Gastrocnemius medialis (tissue), 4 donors: Measurements from ENCODE around the gene LAMA2. TPM values are rescaled to one million over a fixed set of nuclear protein-coding genes. Genes with fewer than 3 reads are reported as not detected.

ENCODE experiments used
- ATAC-seq, 2 donors: fragments of 150-250 bp; one replicate each; pipeline ENCODE4 v1.9.1; 2016
- DNase-seq, 2 donors: peaks; one replicate each; pipeline ENCODE4 v3.0.0-alpha.2; 2019
- H3K27ac ChIP-seq, 4 donors: fragments of 200-600 bp; sonication (generic); 1 replicate in 1 of 4; 2 replicates in 3 of 4; pipeline ENCODE4 v1.5.1; 2016 to 2018; ENCODE audit warnings: mild to moderate bottlenecking in 2 of 4, moderate library complexity in 1 of 4
- H3K27me3 ChIP-seq, 3 donors: fragments of 200-600 bp; sonication (generic) in 2 of 3; 1 replicate in 1 of 3; 2 replicates in 2 of 3; pipeline versions ENCODE4 v1.5.1 to v1.6.0; 2016 to 2019; ENCODE audit warnings: mild to moderate bottlenecking in 1 of 3, moderate library complexity in 1 of 3
- H3K36me3 ChIP-seq, 2 donors: fragments of 200-600 bp; sonication (generic) in 1 of 2; one replicate each; pipeline ENCODE4 v1.5.1; 2017 to 2018
- H3K4me1 ChIP-seq, 2 donors: fragments of 200-600 bp; sonication (generic) in 1 of 2; one replicate each; pipeline ENCODE4 v1.5.1; 2016 to 2017; ENCODE audit warnings: mild to moderate bottlenecking in 2 of 2
- H3K4me3 ChIP-seq, 4 donors: fragments of 200-600 bp; sonication (generic) in 3 of 4; 1 replicate in 1 of 4; 2 replicates in 3 of 4; pipeline ENCODE4 v1.5.1; 2016 to 2019; ENCODE audit warnings: mild to moderate bottlenecking in 2 of 4
- H3K9me3 ChIP-seq, 3 donors: fragments of 200-600 bp; sonication (generic) in 2 of 3; 1 replicate in 1 of 3; 2 replicates in 2 of 3; pipeline ENCODE4 v1.5.1; 2016 to 2019
- POLR2A ChIP-seq, 2 donors: fragments of 450-650 bp; IDR thresholded peaks; one replicate each; pipeline ENCODE4 v1.6.1; 2017; ENCODE audit warnings: antibody characterized with exemption in 2 of 2, mild to moderate bottlenecking in 2 of 2, moderate library complexity in 2 of 2
- in situ Hi-C, 4 donors: fragments of 200-750 bp; cut with MboI; loops; one replicate each; pipeline versions ENCODE4 v1.15.0 to v1.8.0; 2017; ENCODE audit warnings: low sequenced_read_pairs in 4 of 4
- intact Hi-C: fragments of 100-400 bp; cut with DNase I; formaldehyde crosslinking; loops from one replicate; pipeline ENCODE4 v1.15.1; 2023; ENCODE audit warnings: low total_unique reads
- total RNA-seq, 4 donors: library from RNA; depleted of rRNA; stranded (reverse); fragments of >200 nt; gene quantifications; one replicate each; pipeline versions ENCODE4 v1.1.0 to v1.2.3, GENCODE V29; 2016
- TF ChIP-seq, protein P1 (sequence below), 5 experiments: fragments of 450-650 bp in 3 of 5; fragments of 200-600 bp in 2 of 5; sonication (generic) in 2 of 5; IDR thresholded peaks in 4 of 5; conservative IDR thresholded peaks in 1 of 5; 1 replicate in 4 of 5; 2 replicates in 1 of 5; pipeline ENCODE4 v1.5.1; 2016 to 2019; ENCODE audit warnings: antibody characterized with exemption in 5 of 5, mild to moderate bottlenecking in 3 of 5, moderate library complexity in 3 of 5

Gene LAMA2
- total RNA-seq, 4 donors from 2014 or later, result 52.9 to 113 (median 71.3) TPM

DNA sequence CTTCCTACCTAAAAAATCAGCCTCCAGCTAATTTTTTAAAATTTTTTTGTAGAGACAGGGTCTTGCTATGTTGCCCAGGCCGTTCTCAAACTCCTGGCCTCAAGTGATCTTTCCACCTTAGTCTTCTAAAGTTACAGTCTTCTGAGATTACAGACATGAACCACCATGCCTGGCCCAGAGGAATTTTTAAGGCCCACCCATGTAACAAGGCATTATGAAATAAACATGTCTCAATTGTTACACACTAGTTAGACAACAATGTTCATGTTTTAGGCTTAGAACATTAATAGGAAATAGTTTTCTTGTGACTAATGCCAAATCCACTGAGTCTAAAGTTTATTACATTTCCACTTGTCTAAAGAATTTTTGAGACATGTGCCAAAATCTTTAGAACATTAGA is 221.2 kb downstream of the LAMA2 start:
- Histone ChIP-seq H3K4me1 (peaks cover 0 to 19% of the 10 kb centered on the region in 2 donors), H3K27me3 (no peaks in the 10 kb centered on the region), H3K9me3 (no peaks in the 10 kb centered on the region), H3K27ac (peak overlapping the region; percentile 54 to 76 (median 69)), H3K36me3 (no peaks in the 10 kb centered on the region), H3K4me3 (no peak overlapping the region)
- in situ Hi-C loops, result no loop called here
- intact Hi-C loops, result loop anchor here (5.0 kb wide), 1 partner anchor 33 kb away; no protein-coding TSS in a partner anchor
- ATAC-seq (peak; percentile 61 to 62), DNase-seq (no peak)
- no peak for TF ChIP-seq POLR2A (IDR thresholded peaks at IDR 0.05)
- TF ChIP-seq, protein P1, sequence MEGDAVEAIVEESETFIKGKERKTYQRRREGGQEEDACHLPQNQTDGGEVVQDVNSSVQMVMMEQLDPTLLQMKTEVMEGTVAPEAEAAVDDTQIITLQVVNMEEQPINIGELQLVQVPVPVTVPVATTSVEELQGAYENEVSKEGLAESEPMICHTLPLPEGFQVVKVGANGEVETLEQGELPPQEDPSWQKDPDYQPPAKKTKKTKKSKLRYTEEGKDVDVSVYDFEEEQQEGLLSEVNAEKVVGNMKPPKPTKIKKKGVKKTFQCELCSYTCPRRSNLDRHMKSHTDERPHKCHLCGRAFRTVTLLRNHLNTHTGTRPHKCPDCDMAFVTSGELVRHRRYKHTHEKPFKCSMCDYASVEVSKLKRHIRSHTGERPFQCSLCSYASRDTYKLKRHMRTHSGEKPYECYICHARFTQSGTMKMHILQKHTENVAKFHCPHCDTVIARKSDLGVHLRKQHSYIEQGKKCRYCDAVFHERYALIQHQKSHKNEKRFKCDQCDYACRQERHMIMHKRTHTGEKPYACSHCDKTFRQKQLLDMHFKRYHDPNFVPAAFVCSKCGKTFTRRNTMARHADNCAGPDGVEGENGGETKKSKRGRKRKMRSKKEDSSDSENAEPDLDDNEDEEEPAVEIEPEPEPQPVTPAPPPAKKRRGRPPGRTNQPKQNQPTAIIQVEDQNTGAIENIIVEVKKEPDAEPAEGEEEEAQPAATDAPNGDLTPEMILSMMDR (IDR thresholded peaks at IDR 0.05 in 4 of 5, conservative IDR thresholded peaks at IDR 0.05 in 1 of 5), result no peak

DNA sequence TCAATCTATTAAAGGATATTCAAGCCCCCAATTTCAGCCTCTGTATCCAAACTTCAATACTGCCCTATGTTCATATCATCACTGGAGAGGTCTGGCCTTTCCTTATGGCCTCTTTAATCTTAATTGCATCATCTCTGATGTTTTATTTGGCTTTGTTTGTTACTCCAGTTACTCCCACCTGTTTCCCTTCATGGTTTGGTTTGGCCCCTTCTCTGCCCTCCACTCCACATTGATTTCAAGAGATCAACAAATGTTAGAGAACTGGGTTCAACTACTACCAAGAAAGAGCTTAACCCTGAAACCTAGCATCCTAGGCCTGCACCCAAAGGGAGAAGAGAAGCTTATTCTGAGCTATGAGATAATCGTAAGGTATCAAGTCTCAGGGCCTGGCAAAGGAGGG is 221.6 kb downstream of the LAMA2 start:
- Histone ChIP-seq H3K4me3 (no peak overlapping the region), H3K27ac (peak overlapping the region; percentile 54 to 76 (median 69)), H3K36me3 (no peaks in the 10 kb centered on the region), H3K27me3 (no peaks in the 10 kb centered on the region), H3K4me1 (peaks cover 0 to 19% of the 10 kb centered on the region in 2 donors), H3K9me3 (no peaks in the 10 kb centered on the region)
- TF ChIP-seq, protein P1 (IDR thresholded peaks at IDR 0.05 in 4 of 5, conservative IDR thresholded peaks at IDR 0.05 in 1 of 5), result no peak
- TF ChIP-seq POLR2A (IDR thresholded peaks at IDR 0.05), result no peak
- intact Hi-C loops, result loop anchor here (5.0 kb wide), 1 partner anchor 33 kb away; no protein-coding TSS in a partner anchor
- in situ Hi-C loops, result no loop called here
- peak; percentile 12 to 33 for ATAC-seq
- no peak for DNase-seq

DNA sequence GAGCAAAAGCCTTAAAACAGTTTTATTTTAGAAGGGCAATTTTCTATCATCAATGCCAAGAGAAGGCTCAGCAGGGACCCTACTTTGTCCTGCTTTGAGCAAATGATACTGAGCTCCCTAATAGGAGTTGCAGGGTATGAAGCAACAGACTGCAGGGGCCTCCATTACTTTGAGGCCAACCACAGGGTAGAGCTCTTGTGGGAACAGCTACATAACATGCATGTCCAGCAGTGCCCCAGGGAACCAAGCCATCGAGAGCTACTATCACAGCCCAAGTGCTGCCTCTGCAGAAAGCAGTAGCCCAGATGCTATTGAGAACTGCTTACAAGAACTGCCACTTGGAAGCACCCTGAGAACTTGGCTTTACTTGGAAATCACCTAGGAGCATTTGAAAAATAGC is 222.1 kb downstream of the LAMA2 start:
- no peaks in the 10 kb centered on the region for H3K27me3 ChIP-seq
- peak; percentile 20 to 59 for ATAC-seq
- no peak overlapping the region for H3K4me3 ChIP-seq
- no peak for TF ChIP-seq POLR2A (IDR thresholded peaks at IDR 0.05)
- TF ChIP-seq, protein P1 (IDR thresholded peaks at IDR 0.05 in 4 of 5, conservative IDR thresholded peaks at IDR 0.05 in 1 of 5), result no peak
- no peaks in the 10 kb centered on the region for H3K36me3 ChIP-seq
- peak overlapping the region; percentile 54 to 76 (median 69) for H3K27ac ChIP-seq
- peak in 1 of 2 donors; percentile 50 for DNase-seq
- H3K9me3 ChIP-seq, result no peaks in the 10 kb centered on the region
- in situ Hi-C loops, result no loop called here
- intact Hi-C loops, result no loop called here
- H3K4me1 ChIP-seq, result peaks cover 0 to 19% of the 10 kb centered on the region in 2 donors

DNA sequence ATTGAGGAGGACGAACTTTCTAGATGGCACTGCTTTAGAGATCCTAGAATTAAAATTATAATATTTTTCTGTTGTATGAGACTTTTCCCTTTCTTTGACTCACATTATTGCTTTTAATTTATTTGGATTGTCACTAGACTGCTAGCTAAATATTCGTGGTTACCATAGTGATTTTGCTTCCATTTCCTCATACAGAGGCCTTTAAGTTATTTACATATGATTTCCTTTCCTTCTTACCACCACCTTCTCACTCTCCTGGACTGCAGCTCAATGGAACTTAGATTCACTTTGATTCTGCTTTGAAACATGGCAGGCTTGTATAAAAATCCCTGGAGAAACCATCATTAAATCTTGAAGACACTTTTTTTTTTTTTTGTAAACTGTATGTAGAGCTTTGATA is 222.9 kb downstream of the LAMA2 start:
- peaks cover 0 to 19% of the 10 kb centered on the region in 2 donors for H3K4me1 ChIP-seq
- H3K4me3 ChIP-seq, result no peak overlapping the region
- ATAC-seq (no peak), DNase-seq (no peak)
- H3K36me3 ChIP-seq, result no peaks in the 10 kb centered on the region
- no peak for TF ChIP-seq POLR2A (IDR thresholded peaks at IDR 0.05)
- TF ChIP-seq, protein P1 (IDR thresholded peaks at IDR 0.05 in 4 of 5, conservative IDR thresholded peaks at IDR 0.05 in 1 of 5), result no peak
- intact Hi-C loops, result no loop called here
- in situ Hi-C loops, result no loop called here
- H3K27me3 ChIP-seq, result no peaks in the 10 kb centered on the region
- no peaks in the 10 kb centered on the region for H3K9me3 ChIP-seq
- H3K27ac ChIP-seq, result peak overlapping the region; percentile 54 to 76 (median 69)

DNA sequence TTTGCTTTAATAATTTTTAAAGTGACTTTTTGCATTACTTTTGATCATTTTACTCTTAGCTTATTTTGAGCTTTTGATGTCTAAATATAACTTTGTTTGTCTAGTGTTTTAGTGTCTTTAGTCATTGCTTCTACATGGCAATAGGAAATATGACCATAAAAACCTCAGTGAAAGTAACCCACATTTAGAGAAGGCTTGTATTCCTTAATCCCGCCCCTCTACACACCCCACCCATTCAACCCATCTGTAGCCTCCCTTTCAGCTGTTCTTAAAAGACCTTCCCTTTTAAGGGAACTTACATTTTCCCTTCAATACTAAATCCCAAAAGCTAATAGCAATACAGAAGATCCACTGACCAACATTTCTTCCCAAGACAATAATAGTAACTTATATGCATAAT is 225.4 kb downstream of the LAMA2 start:
- H3K4me1 ChIP-seq, result peaks cover 0 to 20% of the 10 kb centered on the region in 2 donors
- H3K36me3 ChIP-seq, result no peaks in the 10 kb centered on the region
- no peaks in the 10 kb centered on the region for H3K27me3 ChIP-seq
- ATAC-seq (no peak), DNase-seq (no peak)
- in situ Hi-C loops (no loop called here), intact Hi-C loops (no loop called here)
- H3K4me3 ChIP-seq, result no peak overlapping the region
- no peaks in the 10 kb centered on the region for H3K9me3 ChIP-seq
- H3K27ac ChIP-seq, result peak overlapping the region in 1 of 4 donors; percentile 15
- TF ChIP-seq, protein P1 (IDR thresholded peaks at IDR 0.05 in 4 of 5, conservative IDR thresholded peaks at IDR 0.05 in 1 of 5), result no peak
- no peak for TF ChIP-seq POLR2A (IDR thresholded peaks at IDR 0.05)
